CD14-positive monocyte (primary cell): ENCODE measurements around the gene STX4. TPM values are rescaled to one million over a fixed set of nuclear protein-coding genes. Genes with fewer than 3 reads are reported as not detected.
A peak's percentile ranks its signal among the peaks of the same experiment; 100 is the strongest.

ENCODE experiments used
- DNase-seq, 3 donors: peaks; one replicate each; pipeline ENCODE4 v3.0.0-alpha.2; 2011 to 2022
- H2AFZ ChIP-seq: 2 replicates; pipeline ENCODE4 v1.6.0; 2012; ENCODE audit warnings: mild to moderate bottlenecking, low read depth, low read length, inconsistent platforms; ENCODE audit not compliant: insufficient read depth, poor library complexity, severe bottlenecking
- H3K27ac ChIP-seq, 2 donors: 1 replicate in 1 of 2; 2 replicates in 1 of 2; pipeline ENCODE4 v1.5.1; 2012 to 2013; ENCODE audit warnings: low read length in 2 of 2, control low read depth in 1 of 2, inconsistent platforms in 1 of 2, low read depth in 1 of 2, mild to moderate bottlenecking in 1 of 2
- H3K27me3 ChIP-seq, 2 donors: one replicate each; pipeline versions ENCODE4 v1.6.0 to v1.6.1; 2011 to 2013; ENCODE audit warnings: low read length in 2 of 2; ENCODE audit not compliant: control insufficient read depth in 2 of 2, insufficient read depth in 2 of 2
- H3K36me3 ChIP-seq, 2 donors: replicated peaks in 1 of 2; 1 replicate in 1 of 2; 2 replicates in 1 of 2; pipeline versions ENCODE4 v1.5.1 to v1.6.1; 2012 to 2013; ENCODE audit warnings: low read length in 2 of 2, control low read depth in 1 of 2, inconsistent platforms in 1 of 2, mild to moderate bottlenecking in 1 of 2; ENCODE audit not compliant: insufficient read depth in 2 of 2, control insufficient read depth in 1 of 2
- H3K4me1 ChIP-seq, 2 donors: 1 replicate in 1 of 2; 2 replicates in 1 of 2; pipeline versions ENCODE4 v1.5.1 to v1.6.1; 2012 to 2013; ENCODE audit warnings: low read length in 2 of 2, control low read depth in 1 of 2, inconsistent platforms in 1 of 2, mild to moderate bottlenecking in 1 of 2, moderate library complexity in 1 of 2; ENCODE audit not compliant: insufficient read depth in 2 of 2, control insufficient read depth in 1 of 2
- H3K4me2 ChIP-seq: replicated peaks from 2 replicates; pipeline ENCODE3; 2012; ENCODE audit warnings: low read length, moderate library complexity, mild to moderate bottlenecking; ENCODE audit not compliant: poor library complexity, severe bottlenecking; ENCODE audit errors: extremely low read depth
- H3K4me3 ChIP-seq, 3 experiments: fragments of 200-600 bp in 1 of 3; sonication (generic) in 1 of 3; replicated peaks in 1 of 3; 1 replicate in 2 of 3; 2 replicates in 1 of 3; pipeline ENCODE4 v1.5.1; 2011 to 2013; ENCODE audit warnings: low read length in 3 of 3, mild to moderate bottlenecking in 3 of 3, control low read depth in 2 of 3, low read depth in 2 of 3, inconsistent platforms in 1 of 3, moderate library complexity in 1 of 3
- H3K79me2 ChIP-seq: 2 replicates; pipeline ENCODE4 v1.6.0; 2012; ENCODE audit warnings: mild to moderate bottlenecking, control low read depth, inconsistent platforms, low read length, moderate library complexity; ENCODE audit not compliant: insufficient read depth
- H3K9ac ChIP-seq: 2 replicates; pipeline ENCODE4 v1.6.0; 2017; ENCODE audit warnings: low read length, mild to moderate bottlenecking; ENCODE audit not compliant: insufficient read depth, poor library complexity, severe bottlenecking
- H3K9me3 ChIP-seq, 2 donors: replicated peaks in 1 of 2; 1 replicate in 1 of 2; 2 replicates in 1 of 2; pipeline versions ENCODE4 v1.5.1 to v1.6.1; 2012 to 2013; ENCODE audit warnings: low read length in 2 of 2, control low read depth in 1 of 2; ENCODE audit not compliant: control insufficient read depth in 1 of 2, insufficient read depth in 1 of 2
- H4K20me1 ChIP-seq: 2 replicates; pipeline ENCODE4 v1.6.0; 2012; ENCODE audit warnings: mild to moderate bottlenecking, low read length, control low read depth, moderate library complexity; ENCODE audit not compliant: insufficient read depth
- H3K27ac Mint-ChIP-seq, 7 donors: one replicate each; pipeline ENCODE4 v1.8.0; 2020; ENCODE audit warnings: mild to moderate bottlenecking in 7 of 7, mixed read lengths in 7 of 7, moderate library complexity in 6 of 7, inconsistent platforms in 2 of 7
- H3K27me3 Mint-ChIP-seq, 3 donors: one replicate each; pipeline ENCODE4 v1.8.0; 2021 to 2022; ENCODE audit warnings: low read depth in 3 of 3, mild to moderate bottlenecking in 3 of 3, mixed read lengths in 3 of 3, moderate library complexity in 3 of 3, inconsistent platforms in 1 of 3
- H3K36me3 Mint-ChIP-seq, 2 donors: one replicate each; pipeline ENCODE4 v1.8.0; 2020; ENCODE audit warnings: mixed read lengths in 2 of 2, inconsistent platforms in 1 of 2, mild to moderate bottlenecking in 1 of 2
- H3K4me1 Mint-ChIP-seq: one replicate; pipeline ENCODE4 v1.8.0; 2020; ENCODE audit warnings: mild to moderate bottlenecking, mixed read lengths
- H3K4me3 Mint-ChIP-seq, 2 donors: one replicate each; pipeline ENCODE4 v1.8.0; 2020; ENCODE audit warnings: mild to moderate bottlenecking in 2 of 2, mixed read lengths in 2 of 2, moderate library complexity in 1 of 2
- H3K9me3 Mint-ChIP-seq, 7 donors: one replicate each; pipeline ENCODE4 v1.8.0; 2020 to 2022; ENCODE audit warnings: mixed read lengths in 7 of 7, mild to moderate bottlenecking in 6 of 7, moderate library complexity in 6 of 7, inconsistent platforms in 2 of 7
- WGBS: methylation state at CpG from one replicate; pipeline ENCODE4 v1.1.5; 2013; ENCODE audit warnings: missing lambda C conversion rate; ENCODE audit not compliant: insufficient coverage; 5-methylcytosine and 5-hydroxymethylcytosine counted together
- intact Hi-C, 2 donors: fragments of 100-400 bp; cut with micrococcal nuclease; formaldehyde crosslinking; loops; one replicate each; pipeline versions ENCODE4 v1.15.0 to v1.15.1; 2023
- polyA plus RNA-seq, 3 donors: library from polyadenylated mRNA; depleted of rRNA in 1 of 3; unstranded in 2 of 3; stranded (reverse) in 1 of 3; fragments of 300-500 nt in 2 of 3; fragments of >200 nt in 1 of 3; fragmentation: Illumina TruSeq in 2 of 3; gene quantifications; 1 replicate in 2 of 3; 2 replicates in 1 of 3; pipeline ENCODE4 v1.2.3, GENCODE V29; 2012 to 2021
- TF ChIP-seq, protein P1 (sequence below): fragments of 200-600 bp; IDR thresholded peaks from one replicate; pipeline ENCODE4 v1.8.0; 2022; ENCODE audit warnings: antibody characterized with exemption, mild to moderate bottlenecking

Gene STX4
- polyA plus RNA-seq, 3 donors = 18.6 to 186 (median 21.8) TPM

- 95% methylated on average over 6 of the region's 6 CpGs for WGBS
- Histone ChIP-seq H3K27ac (no peak overlapping the region), H2AFZ (no peak overlapping the region), H4K20me1 (peaks cover 35% of the 10 kb centered on the region), H3K27me3 (no peaks in the 10 kb centered on the region), H3K36me3 (peaks cover 34 to 83% of the 10 kb centered on the region in 2 donors), H3K9ac (no peak overlapping the region), H3K4me2 (no peak overlapping the region), H3K4me1 (peaks cover 0 to 5% of the 10 kb centered on the region in 2 donors), H3K9me3 (no peaks in the 10 kb centered on the region), H3K79me2 (peaks cover 13% of the 10 kb centered on the region), H3K4me3 (no peak overlapping the region)
- TF ChIP-seq, protein P1, sequence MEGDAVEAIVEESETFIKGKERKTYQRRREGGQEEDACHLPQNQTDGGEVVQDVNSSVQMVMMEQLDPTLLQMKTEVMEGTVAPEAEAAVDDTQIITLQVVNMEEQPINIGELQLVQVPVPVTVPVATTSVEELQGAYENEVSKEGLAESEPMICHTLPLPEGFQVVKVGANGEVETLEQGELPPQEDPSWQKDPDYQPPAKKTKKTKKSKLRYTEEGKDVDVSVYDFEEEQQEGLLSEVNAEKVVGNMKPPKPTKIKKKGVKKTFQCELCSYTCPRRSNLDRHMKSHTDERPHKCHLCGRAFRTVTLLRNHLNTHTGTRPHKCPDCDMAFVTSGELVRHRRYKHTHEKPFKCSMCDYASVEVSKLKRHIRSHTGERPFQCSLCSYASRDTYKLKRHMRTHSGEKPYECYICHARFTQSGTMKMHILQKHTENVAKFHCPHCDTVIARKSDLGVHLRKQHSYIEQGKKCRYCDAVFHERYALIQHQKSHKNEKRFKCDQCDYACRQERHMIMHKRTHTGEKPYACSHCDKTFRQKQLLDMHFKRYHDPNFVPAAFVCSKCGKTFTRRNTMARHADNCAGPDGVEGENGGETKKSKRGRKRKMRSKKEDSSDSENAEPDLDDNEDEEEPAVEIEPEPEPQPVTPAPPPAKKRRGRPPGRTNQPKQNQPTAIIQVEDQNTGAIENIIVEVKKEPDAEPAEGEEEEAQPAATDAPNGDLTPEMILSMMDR = no peak
- H3K27ac Mint-ChIP-seq = peak overlapping the region in 2 of 7 donors; percentile 25 to 57
- DNase-seq = no peak
- no peak overlapping the region for H3K4me3 Mint-ChIP-seq
- intact Hi-C loops = no loop called here
- H3K9me3 Mint-ChIP-seq = no peaks in the 10 kb centered on the region
- peaks cover 10% of the 10 kb centered on the region for H3K4me1 Mint-ChIP-seq
- peaks cover 0 to 3% (median 3%) of the 10 kb centered on the region in 3 donors for H3K27me3 Mint-ChIP-seq
- H3K36me3 Mint-ChIP-seq = peaks cover 39 to 61% of the 10 kb centered on the region in 2 donors
Measured at GRCh38 chr16:31086629-31086906, 53.2 kb downstream of the STX4 start.

- DNase-seq = no peak
- intact Hi-C loops = no loop called here
- Histone ChIP-seq H3K4me3 (no peak overlapping the region), H3K27ac (no peak overlapping the region), H3K9me3 (no peaks in the 10 kb centered on the region), H3K4me1 (no peaks in the 10 kb centered on the region), H3K27me3 (no peaks in the 10 kb centered on the region), H3K79me2 (peaks cover 10% of the 10 kb centered on the region), H3K9ac (no peak overlapping the region), H4K20me1 (peaks cover 26% of the 10 kb centered on the region), H2AFZ (no peak overlapping the region), H3K4me2 (no peak overlapping the region), H3K36me3 (peaks cover 33 to 77% of the 10 kb centered on the region in 2 donors)
- TF ChIP-seq, protein P1 = no peak
- 95% methylated on average over 3 of the region's 8 CpGs for WGBS
- peaks cover 38 to 59% of the 10 kb centered on the region in 2 donors for H3K36me3 Mint-ChIP-seq
- H3K4me3 Mint-ChIP-seq = no peak overlapping the region
- H3K27me3 Mint-ChIP-seq = peaks cover 0 to 3% (median 0%) of the 10 kb centered on the region in 3 donors
- H3K4me1 Mint-ChIP-seq = peaks cover 4% of the 10 kb centered on the region
- H3K9me3 Mint-ChIP-seq = no peaks in the 10 kb centered on the region
- H3K27ac Mint-ChIP-seq = no peak overlapping the region
Measured at GRCh38 chr16:31087481-31087880, 54.1 kb downstream of the STX4 start.
